Colonic mucosa (tissue), 4 donors: ENCODE results near the gene SH3RF1. TPM values are rescaled to one million over a fixed set of nuclear protein-coding genes. Genes with fewer than 3 reads are reported as not detected.

ENCODE experiments used
- DNase-seq: peaks from one replicate; pipeline ENCODE4 v3.0.0-alpha.2; 2020
- H3K27ac ChIP-seq: fragments of 200-600 bp; one replicate; pipeline ENCODE4 v1.8.0; 2021
- H3K27me3 ChIP-seq: fragments of 200-600 bp; one replicate; pipeline ENCODE4 v1.8.0; 2021
- H3K36me3 ChIP-seq: fragments of 200-600 bp; one replicate; pipeline ENCODE4 v1.8.0; 2021
- H3K4me1 ChIP-seq: fragments of 200-600 bp; one replicate; pipeline ENCODE4 v1.8.0; 2021; ENCODE audit warnings: mild to moderate bottlenecking
- H3K4me3 ChIP-seq: fragments of 200-600 bp; one replicate; pipeline ENCODE4 v1.8.0; 2021
- H3K9ac ChIP-seq, 2 donors: one replicate each; pipeline ENCODE4 v1.7.0; 2013; ENCODE audit warnings: control low read depth in 2 of 2, low read depth in 2 of 2, low read length in 2 of 2
- H3K9me3 ChIP-seq: fragments of 200-600 bp; one replicate; pipeline ENCODE4 v1.8.0; 2021
- CTCF ChIP-seq: fragments of 200-600 bp; IDR thresholded peaks from one replicate; pipeline ENCODE4 v1.8.0; 2022; ENCODE audit warnings: antibody characterized with exemption, mild to moderate bottlenecking
- intact Hi-C: fragments of 100-400 bp; cut with DNase I; formaldehyde crosslinking; loops from one replicate; pipeline ENCODE4 v1.14.1; 2022
- total RNA-seq, 2 donors: library from RNA; stranded (reverse); fragmentation: NEBNext Ultra II Directional in 1 of 2; extraction: Animal tissue kit (Norgen Biotek cat#: 25700) in 1 of 2; gene quantifications; one replicate each; pipeline ENCODE4 v1.2.1, GENCODE V29; 2021
- donor health status: healthy.
- donor health status: DM: no; HTN: no; CAD: no.
- donor health status: DM: no; HTN: no; CAD: no.

SH3RF1 gene
- total RNA-seq, 2 donors from 2014 or later, result 50.2 to 77.1 TPM

GRCh38 chr4:169060391-169061091 is 210.2 kb downstream of the SH3RF1 start:
- Histone ChIP-seq H3K27me3 (no peaks in the 10 kb centered on the region), H3K27ac (no peak overlapping the region), H3K9ac (no peak overlapping the region), H3K4me1 (no peaks in the 10 kb centered on the region), H3K4me3 (no peak overlapping the region), H3K36me3 (no peaks in the 10 kb centered on the region), H3K9me3 (no peaks in the 10 kb centered on the region)
- intact Hi-C loops, result no loop called here
- no peak for TF ChIP-seq CTCF
- DNase-seq, result peak; percentile 50

GRCh38 chr4:169059306-169060211 is 211.2 kb downstream of the SH3RF1 start:
- Histone ChIP-seq H3K9ac (no peak overlapping the region), H3K4me3 (no peak overlapping the region), H3K27ac (no peak overlapping the region), H3K27me3 (no peaks in the 10 kb centered on the region), H3K9me3 (no peaks in the 10 kb centered on the region), H3K4me1 (no peaks in the 10 kb centered on the region), H3K36me3 (no peaks in the 10 kb centered on the region)
- no peak for TF ChIP-seq CTCF
- intact Hi-C loops, result no loop called here
- no peak for DNase-seq

DNA sequence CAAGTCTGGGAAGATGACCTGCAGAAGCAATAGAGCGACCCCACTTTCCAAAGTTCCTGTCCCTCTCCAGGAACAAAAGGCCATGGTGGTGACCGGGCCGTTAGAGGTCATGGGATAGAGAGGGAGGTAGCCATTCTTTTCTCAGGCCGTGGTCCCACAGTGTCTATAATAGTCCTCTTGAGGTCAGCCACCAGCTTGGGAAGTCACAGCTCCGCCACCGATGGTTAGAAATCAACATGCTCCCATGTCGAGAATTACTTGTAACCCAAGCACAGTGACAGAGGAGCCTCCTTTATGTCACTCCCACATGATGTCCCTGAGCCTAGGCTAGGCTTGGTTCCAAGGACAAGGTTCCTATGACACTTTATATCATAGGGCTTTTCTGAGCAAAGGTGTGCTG is 212.4 kb downstream of the SH3RF1 start:
- Histone ChIP-seq H3K27ac (no peak overlapping the region), H3K4me3 (no peak overlapping the region), H3K36me3 (no peaks in the 10 kb centered on the region), H3K9ac (no peak overlapping the region), H3K27me3 (no peaks in the 10 kb centered on the region), H3K4me1 (no peaks in the 10 kb centered on the region), H3K9me3 (no peaks in the 10 kb centered on the region)
- no peak for TF ChIP-seq CTCF
- intact Hi-C loops, result no loop called here
- no peak for DNase-seq

- Histone ChIP-seq H3K9me3 (no peaks in the 10 kb centered on the region), H3K4me1 (no peaks in the 10 kb centered on the region), H3K9ac (no peak overlapping the region), H3K4me3 (no peak overlapping the region), H3K27me3 (no peaks in the 10 kb centered on the region), H3K27ac (no peak overlapping the region), H3K36me3 (no peaks in the 10 kb centered on the region)
- no peak for TF ChIP-seq CTCF
- intact Hi-C loops, result no loop called here
- no peak for DNase-seq
These were observed 215.9 kb downstream of the SH3RF1 start for GRCh38 chr4:169054879-169055278.

DNA sequence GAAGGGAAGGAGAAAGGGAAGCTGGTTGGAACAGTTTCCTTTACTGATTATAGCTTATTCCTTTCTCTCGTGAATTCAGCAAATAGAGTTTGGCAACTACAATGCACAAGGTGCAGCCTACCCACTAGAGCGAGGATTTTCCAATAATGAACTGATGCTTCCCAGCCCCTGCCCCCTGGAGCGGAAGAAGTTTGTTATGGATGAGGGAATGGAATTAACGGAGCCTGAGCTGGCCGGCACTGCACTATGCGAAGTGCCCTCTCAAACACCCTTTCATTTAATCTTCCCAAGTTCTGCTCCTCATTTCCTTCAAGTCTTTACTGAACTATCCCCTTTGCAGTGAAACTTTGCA is 218.2 kb downstream of the SH3RF1 start:
- H3K4me3 ChIP-seq, result no peak overlapping the region

More for the DNA sequence above, 218.2 kb downstream of the SH3RF1 start:
- no peaks in the 10 kb centered on the region for H3K27me3 ChIP-seq
- H3K27ac ChIP-seq, result no peak overlapping the region
- no peaks in the 10 kb centered on the region for H3K9me3 ChIP-seq
- no peak overlapping the region for H3K9ac ChIP-seq
- TF ChIP-seq CTCF, result no peak
- H3K4me1 ChIP-seq, result no peaks in the 10 kb centered on the region
- intact Hi-C loops, result no loop called here
- no peak for DNase-seq
- H3K36me3 ChIP-seq, result no peaks in the 10 kb centered on the region
